NT2/D1 (cell line): ENCODE measurements around the gene VDAC1.

Source experiments
- SUZ12 ChIP-seq: IDR thresholded peaks from 2 replicates; pipeline ENCODE4 v1.6.1; 2011; ENCODE audit not compliant: insufficient read length, insufficient read depth; ENCODE audit errors: extremely low read depth
- YY1 ChIP-seq: IDR thresholded peaks from 2 replicates; pipeline ENCODE4 v1.6.1; 2011; ENCODE audit not compliant: insufficient read length, insufficient read depth
- ZNF274 ChIP-seq: IDR thresholded peaks from 2 replicates; pipeline ENCODE4 v1.6.1; 2011; ENCODE audit warnings: mild to moderate bottlenecking, low read depth, low read length

- TF ChIP-seq YY1 (no peak), ZNF274 (no peak), SUZ12 (no peak)
Observed at GRCh38 chr5:134003817-134004625, 754 bp downstream of the VDAC1 start.
